Measurements from ENCODE around the gene OR2W3.

OR2W3 gene

DNA sequence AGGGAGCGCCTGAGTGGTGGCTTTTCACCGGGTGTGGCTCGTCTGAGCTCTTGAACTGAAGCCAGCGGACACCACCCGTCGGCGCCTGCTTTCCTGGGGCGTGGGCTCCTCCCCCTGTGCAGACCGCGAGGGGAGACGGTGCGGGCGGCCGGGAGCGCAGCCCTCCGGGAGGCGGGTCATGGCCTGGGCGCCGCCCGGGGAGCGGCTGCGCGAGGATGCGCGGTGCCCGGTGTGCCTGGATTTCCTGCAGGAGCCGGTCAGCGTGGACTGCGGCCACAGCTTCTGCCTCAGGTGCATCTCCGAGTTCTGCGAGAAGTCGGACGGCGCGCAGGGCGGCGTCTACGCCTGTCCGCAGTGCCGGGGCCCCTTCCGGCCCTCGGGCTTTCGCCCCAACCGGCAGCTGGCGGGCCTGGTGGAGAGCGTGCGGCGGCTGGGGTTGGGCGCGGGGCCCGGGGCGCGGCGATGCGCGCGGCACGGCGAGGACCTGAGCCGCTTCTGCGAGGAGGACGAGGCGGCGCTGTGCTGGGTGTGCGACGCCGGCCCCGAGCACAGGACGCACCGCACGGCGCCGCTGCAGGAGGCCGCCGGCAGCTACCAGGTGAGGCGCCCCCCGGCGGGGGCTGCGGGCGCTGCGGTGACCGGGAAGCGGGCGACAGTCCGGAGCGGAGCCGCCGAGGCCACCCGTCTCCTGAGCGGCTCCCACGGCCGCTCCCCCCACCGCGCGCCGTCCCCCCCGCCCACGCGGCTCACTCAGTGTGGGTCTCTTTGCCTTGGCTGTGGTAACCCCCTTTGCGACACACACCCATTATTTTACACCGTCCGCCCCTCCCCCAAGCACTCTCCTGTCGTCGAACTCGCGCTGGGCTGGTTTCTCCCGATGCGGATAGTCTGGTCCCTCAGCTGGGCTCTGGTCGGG lies 38.1 kb upstream of the OR2W3 start, which contains the start of gene TRIM58:
TRIM58 (plus strand) TSS at position 119 of the 916 bp plus-strand sequence; CDS start at position 179, 60 bp downstream.
- TF ChIP-seq, protein P1, sequence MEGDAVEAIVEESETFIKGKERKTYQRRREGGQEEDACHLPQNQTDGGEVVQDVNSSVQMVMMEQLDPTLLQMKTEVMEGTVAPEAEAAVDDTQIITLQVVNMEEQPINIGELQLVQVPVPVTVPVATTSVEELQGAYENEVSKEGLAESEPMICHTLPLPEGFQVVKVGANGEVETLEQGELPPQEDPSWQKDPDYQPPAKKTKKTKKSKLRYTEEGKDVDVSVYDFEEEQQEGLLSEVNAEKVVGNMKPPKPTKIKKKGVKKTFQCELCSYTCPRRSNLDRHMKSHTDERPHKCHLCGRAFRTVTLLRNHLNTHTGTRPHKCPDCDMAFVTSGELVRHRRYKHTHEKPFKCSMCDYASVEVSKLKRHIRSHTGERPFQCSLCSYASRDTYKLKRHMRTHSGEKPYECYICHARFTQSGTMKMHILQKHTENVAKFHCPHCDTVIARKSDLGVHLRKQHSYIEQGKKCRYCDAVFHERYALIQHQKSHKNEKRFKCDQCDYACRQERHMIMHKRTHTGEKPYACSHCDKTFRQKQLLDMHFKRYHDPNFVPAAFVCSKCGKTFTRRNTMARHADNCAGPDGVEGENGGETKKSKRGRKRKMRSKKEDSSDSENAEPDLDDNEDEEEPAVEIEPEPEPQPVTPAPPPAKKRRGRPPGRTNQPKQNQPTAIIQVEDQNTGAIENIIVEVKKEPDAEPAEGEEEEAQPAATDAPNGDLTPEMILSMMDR (IDR thresholded peaks at IDR 0.05; ENCODE audit: insufficient read depth, low read length, missing control alignments): no peak
- no peak for DNase-seq (ENCODE audit: low read depth, low spot score)
- ChIA-PET CTCF (no interaction called here), POLR2A (no interaction called here)
- no peak within 1 kb of the TSS for H3K4me3 ChIP-seq (ENCODE audit: low read depth, low read length)

DNA sequence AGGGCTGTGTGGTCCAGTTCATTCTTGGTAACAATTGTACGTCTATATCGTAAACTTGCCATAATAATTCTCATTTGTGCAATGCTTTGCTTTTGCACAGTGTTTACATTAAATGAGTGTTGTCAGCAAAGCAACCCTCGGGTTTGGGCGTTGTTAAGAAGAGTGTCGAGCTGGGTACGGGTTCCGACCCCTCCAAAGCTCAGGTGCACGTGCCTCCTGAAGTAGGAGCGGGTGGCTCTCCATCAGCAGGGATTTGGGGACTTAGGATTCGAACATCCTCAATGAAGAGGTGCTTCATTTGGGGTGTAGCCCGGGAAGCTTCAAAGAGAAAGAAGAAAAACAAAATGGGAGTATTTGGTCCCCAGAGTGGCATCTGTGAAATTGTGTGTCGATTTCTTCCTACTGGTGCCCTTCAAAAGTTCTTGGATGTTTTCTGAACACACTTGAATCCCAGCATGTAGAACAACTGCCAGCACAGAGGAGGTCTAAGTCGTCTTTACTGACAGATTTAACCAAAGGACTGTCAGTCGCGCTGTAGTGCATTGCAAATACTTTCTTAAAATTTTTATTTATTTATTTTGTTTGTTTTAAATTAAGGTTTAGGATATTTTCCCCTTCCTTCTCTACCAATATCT lies 37.3 kb upstream of the OR2W3 start:
- ChIA-PET POLR2A (no interaction called here), CTCF (no interaction called here)
- TF ChIP-seq, protein P1 (IDR thresholded peaks at IDR 0.05; ENCODE audit: insufficient read depth, low read length, missing control alignments): no peak
- no peak overlapping the region for H3K4me3 ChIP-seq (ENCODE audit: low read depth, low read length)
- no peak for DNase-seq (ENCODE audit: low read depth, low spot score)

DNA sequence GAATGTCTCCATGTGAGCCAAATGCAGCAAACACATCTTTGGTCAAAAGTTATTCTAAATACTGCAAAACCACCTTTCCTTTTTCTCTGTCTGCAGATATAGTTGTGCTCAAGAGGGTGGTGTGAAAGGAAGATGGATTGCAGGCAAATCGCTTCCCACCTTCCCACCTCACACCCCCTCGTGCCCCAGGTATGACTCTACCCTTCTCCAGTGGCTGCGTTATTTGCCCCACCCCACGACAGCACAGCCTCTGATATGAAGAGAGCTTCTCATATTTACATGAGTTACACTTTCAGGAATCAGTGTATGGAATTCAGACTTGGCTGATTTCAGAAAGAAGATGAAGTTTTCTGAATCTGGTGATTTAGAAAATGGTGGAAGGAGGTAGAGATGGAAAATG lies 32.6 kb upstream of the OR2W3 start:
- ChIA-PET CTCF (no interaction called here), POLR2A (no interaction called here)
- no peak for DNase-seq (ENCODE audit: low read depth, low spot score)
- TF ChIP-seq, protein P1 (IDR thresholded peaks at IDR 0.05; ENCODE audit: insufficient read depth, low read length, missing control alignments): no peak
- no peak overlapping the region for H3K4me3 ChIP-seq (ENCODE audit: low read depth, low read length)

DNA sequence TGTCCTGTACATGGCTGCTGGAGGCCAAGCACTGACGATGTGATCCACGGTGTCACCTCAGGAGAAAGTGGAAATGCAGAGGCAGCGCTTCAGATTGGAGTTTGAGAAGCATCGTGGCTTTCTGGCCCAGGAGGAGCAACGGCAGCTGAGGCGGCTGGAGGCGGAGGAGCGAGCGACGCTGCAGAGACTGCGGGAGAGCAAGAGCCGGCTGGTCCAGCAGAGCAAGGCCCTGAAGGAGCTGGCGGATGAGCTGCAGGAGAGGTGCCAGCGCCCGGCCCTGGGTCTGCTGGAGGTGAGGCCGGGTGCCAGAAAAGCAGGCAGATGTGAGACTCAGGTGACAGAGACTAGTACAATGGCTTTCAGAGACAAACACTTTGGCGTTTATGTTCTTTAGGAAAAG lies 30.7 kb upstream of the OR2W3 start:
- CTCF ChIA-PET: no interaction called here
- TF ChIP-seq, protein P1 (IDR thresholded peaks at IDR 0.05; ENCODE audit: insufficient read depth, low read length, missing control alignments): no peak
- no peak overlapping the region for H3K4me3 ChIP-seq (ENCODE audit: low read depth, low read length)
- no peak for DNase-seq (ENCODE audit: low read depth, low spot score)
- POLR2A ChIA-PET: no interaction called here

DNA sequence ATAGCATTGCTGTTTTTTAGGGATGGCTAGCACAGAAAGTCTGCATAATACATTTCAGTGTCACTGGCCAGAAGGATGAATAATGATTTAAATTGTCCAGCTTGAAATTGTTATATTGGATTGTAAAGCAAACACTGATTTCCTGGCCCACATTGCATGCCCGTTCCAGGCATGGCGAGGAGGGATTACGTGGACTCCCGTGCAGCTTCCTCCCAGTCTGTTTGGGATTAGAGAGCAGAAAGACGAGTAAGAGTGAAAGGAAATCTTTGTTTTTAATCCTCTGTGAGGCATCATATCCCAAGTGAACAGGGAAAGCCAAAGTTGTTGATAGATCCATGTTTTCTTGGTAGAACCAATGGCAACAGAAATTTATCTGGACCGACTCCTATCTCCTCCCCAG lies 30.0 kb upstream of the OR2W3 start:
- CTCF ChIA-PET: no interaction called here
- POLR2A ChIA-PET: no interaction called here

DNA sequence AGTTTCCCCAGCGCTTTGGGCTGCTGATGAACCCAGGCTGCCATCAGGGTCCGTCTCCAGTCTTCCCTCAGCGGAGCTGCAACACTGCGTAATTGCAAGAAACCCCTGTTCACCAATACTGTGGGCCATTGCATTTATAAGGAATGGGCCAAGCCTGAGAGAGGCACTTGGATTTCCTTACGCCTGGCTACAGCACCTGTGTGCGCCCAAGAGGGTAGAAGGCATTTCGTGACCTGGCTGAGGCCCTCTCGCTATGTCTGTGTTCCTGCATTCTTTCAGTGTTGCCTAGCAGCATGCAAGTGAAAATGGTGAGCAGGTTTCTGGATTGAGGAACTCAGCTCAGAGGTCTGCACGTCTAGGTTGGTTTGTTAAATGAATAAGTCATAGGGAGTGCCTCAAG lies 12.0 kb upstream of the OR2W3 start:
- ChIA-PET POLR2A (no interaction called here), CTCF (no interaction called here)
- DNase-seq (ENCODE audit: low read depth, low spot score): no peak
- H3K4me3 ChIP-seq (ENCODE audit: low read depth, low read length): no peak overlapping the region
- TF ChIP-seq, protein P1 (IDR thresholded peaks at IDR 0.05; ENCODE audit: insufficient read depth, low read length, missing control alignments): no peak

More for the DNA sequence above, 30.0 kb upstream of the OR2W3 start:
- TF ChIP-seq, protein P1 (IDR thresholded peaks at IDR 0.05; ENCODE audit: insufficient read depth, low read length, missing control alignments): no peak
- no peak overlapping the region for H3K4me3 ChIP-seq (ENCODE audit: low read depth, low read length)
- no peak for DNase-seq (ENCODE audit: low read depth, low spot score)
